ENCODE data around the gene FGD4. TPM values are rescaled to one million over a fixed set of nuclear protein-coding genes. Genes with fewer than 3 reads are reported as not detected.
A peak's percentile ranks its signal among the peaks of the same experiment; 100 is the strongest.

FGD4 gene
- total and polyA plus RNA-seq, 9 of the 15 experiments (the other 6 are each of a cell fraction or from before 2014, with no cell fraction given): 0.05 to 0.51 (median 0.27) TPM

GRCh38 chr12:32379667-32380066 lies 19.7 kb upstream of the FGD4 start (continued):
- TF ChIP-seq ZBTB33 (CRISPR knock-in tag; IDR thresholded peaks at IDR 0.05) (no peak), NFE2L1 (tag; IDR thresholded peaks at IDR 0.05; ENCODE audit: borderline replicate concordance, low read depth) (peak; percentile 36; the same call in 1 of the 2 replicates), PYGO2 (tag; IDR thresholded peaks at IDR 0.05) (no peak), C11orf30 (IDR thresholded peaks at IDR 0.05; ENCODE audit: low read depth) (peak; percentile 82)
- TF ChIP-seq, protein P1, sequence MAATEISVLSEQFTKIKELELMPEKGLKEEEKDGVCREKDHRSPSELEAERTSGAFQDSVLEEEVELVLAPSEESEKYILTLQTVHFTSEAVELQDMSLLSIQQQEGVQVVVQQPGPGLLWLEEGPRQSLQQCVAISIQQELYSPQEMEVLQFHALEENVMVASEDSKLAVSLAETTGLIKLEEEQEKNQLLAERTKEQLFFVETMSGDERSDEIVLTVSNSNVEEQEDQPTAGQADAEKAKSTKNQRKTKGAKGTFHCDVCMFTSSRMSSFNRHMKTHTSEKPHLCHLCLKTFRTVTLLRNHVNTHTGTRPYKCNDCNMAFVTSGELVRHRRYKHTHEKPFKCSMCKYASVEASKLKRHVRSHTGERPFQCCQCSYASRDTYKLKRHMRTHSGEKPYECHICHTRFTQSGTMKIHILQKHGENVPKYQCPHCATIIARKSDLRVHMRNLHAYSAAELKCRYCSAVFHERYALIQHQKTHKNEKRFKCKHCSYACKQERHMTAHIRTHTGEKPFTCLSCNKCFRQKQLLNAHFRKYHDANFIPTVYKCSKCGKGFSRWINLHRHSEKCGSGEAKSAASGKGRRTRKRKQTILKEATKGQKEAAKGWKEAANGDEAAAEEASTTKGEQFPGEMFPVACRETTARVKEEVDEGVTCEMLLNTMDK (IDR thresholded peaks at IDR 0.05; ENCODE audit: borderline replicate concordance, insufficient read depth, low read depth, low read length, poor library complexity, severe bottlenecking): no peak

- H3K9me1 ChIP-seq (ENCODE audit: control insufficient read depth, insufficient read depth, low read length): no peaks in the 10 kb centered on the region
- FAIRE-seq (no peak), DNase-seq (ENCODE audit: extremely low read depth in 1 of 4, low spot score in 3 of 4) (no peak), ATAC-seq (no peak)
- H2AFZ ChIP-seq (ENCODE audit: low read depth, low read length): no peak overlapping the region
- intact Hi-C loops (cut with micrococcal nuclease) (no loop called here), in situ Hi-C loops (cut with MboI) (no loop called here)
- H3K4me3 ChIP-seq: no peak overlapping the region
- 14% methylated on average over 2 of the region's 2 CpGs for WGBS (ENCODE audit: insufficient coverage, low coverage, missing lambda C conversion rate)
- ChIA-PET CTCF (ENCODE audit: low intra/inter-chr PET ratio) (no interaction called here), POLR2A (no interaction called here)
- no peak overlapping the region for H3K4me2 ChIP-seq (ENCODE audit: insufficient read depth, low read length)
- H3K36me3 ChIP-seq (ENCODE audit: control insufficient read depth, insufficient read depth, low read length): no peaks in the 10 kb centered on the region
- no peak overlapping the region for H3K27ac ChIP-seq (ENCODE audit: extremely low read depth, low read depth, low read length)
- no peaks in the 10 kb centered on the region for H3K79me2 ChIP-seq (ENCODE audit: control insufficient read depth, insufficient read depth, low read length)
- TF ChIP-seq UBTF (IDR thresholded peaks at IDR 0.05; ENCODE audit: borderline replicate concordance in 1 of 2, low read depth in 2 of 2, low read length in 2 of 2): no peak
- peak; percentile 18; the same call in 1 of the 2 replicates for TF ChIP-seq ZNF316 (IDR thresholded peaks at IDR 0.05)
- no peak for TF ChIP-seq MYC (IDR thresholded peaks at IDR 0.05; ENCODE audit: low read depth, low read length)
- no peak for TF ChIP-seq MYC (CRISPR knock-in tag; IDR thresholded peaks at IDR 0.05; ENCODE audit: borderline replicate concordance, low read depth)
- H3K9me3 ChIP-seq (replicated peaks; ENCODE audit: control insufficient read depth, insufficient read depth, low read depth, low read length): no peaks in the 10 kb centered on the region
- H3K9ac ChIP-seq (ENCODE audit: insufficient read depth in 1 of 2, low read depth in 2 of 2, low read length in 2 of 2): no peak overlapping the region
- H3K27me3 ChIP-seq (ENCODE audit: control insufficient read depth in 2 of 2, insufficient read depth in 2 of 2, low read length in 2 of 2): peaks cover 12 to 16% of the 10 kb centered on the region in 2 experiments; a peak in 4 of 5 replicates
- BruUV-seq (replicated peaks): no TSS peak
- H3K4me1 ChIP-seq (replicated peaks in 1 of 2; ENCODE audit: control insufficient read depth in 2 of 2, insufficient read depth in 2 of 2, low read length in 2 of 2): peaks cover 0 to 4% of the 10 kb centered on the region in 2 experiments; a peak in 1 of 5 replicates
- H4K20me1 ChIP-seq (replicated peaks; ENCODE audit: control insufficient read depth, insufficient read depth, low read length): no peaks in the 10 kb centered on the region
Observed at GRCh38 chr12:32382226-32382625, 17.1 kb upstream of the FGD4 start.

All from K562 (cell line).